HG02571 (cell line): ENCODE results near the gene ACCS.

Experiments used
- ATAC-seq: cut with Tn5 transposase; IDR thresholded peaks from one replicate; pipeline ENCODE4 v1.9.1; 2021; ENCODE audit warnings: mild to moderate bottlenecking, moderate library complexity; ENCODE audit not compliant: unreplicated experiment

The ACCS gene

DNA sequence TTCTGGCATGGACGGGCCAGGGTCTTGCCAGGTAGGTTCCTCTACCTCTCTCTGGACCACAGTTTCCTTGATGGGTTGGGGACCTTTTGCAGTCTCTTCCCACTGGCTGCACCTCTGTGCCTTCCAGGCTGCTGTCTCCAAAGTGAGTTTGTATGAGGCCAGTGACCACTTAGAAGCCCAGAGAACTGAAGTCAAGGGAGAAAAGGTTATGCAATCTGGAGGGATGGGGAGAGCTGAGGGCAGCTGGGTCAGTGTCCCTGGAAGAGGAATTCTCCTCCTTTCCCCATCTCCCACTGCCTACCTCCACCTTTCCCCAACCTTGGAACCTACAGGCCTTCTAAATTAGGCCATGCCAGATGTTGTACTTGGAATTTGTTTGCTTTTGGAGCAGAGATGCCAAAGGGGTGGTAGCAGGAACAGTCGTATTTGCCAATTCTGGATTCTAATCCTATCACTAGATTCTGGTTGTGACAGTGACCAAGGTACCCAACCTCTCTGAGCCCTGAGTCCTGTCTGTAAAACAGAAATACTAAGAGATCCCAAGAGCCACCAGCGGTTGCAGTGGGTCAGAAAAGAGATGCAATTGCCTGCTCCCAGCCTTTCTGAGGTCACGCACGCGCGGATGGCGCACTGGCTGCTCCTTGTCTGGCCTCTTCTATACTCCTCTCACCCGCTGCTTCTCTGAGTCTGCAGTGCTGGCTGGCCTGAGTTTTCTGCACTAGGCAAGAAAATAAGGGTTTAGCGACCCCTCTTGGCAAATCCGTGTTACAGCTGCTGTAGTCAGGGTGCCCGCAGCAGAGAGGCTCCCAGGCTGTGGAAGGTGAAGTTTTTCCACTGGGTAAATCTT is 29.0 kb upstream of the ACCS start:
- no peak for ATAC-seq

- ATAC-seq: no peak
Measured at GRCh38 chr11:44037658-44037998, 28.4 kb upstream of the ACCS start.

GRCh38 chr11:44043157-44043556 is 22.9 kb upstream of the ACCS start:
- no peak for ATAC-seq

- ATAC-seq: no peak
Measured at GRCh38 chr11:44046182-44046581, 19.9 kb upstream of the ACCS start.

GRCh38 chr11:44047298-44047697 is 18.8 kb upstream of the ACCS start:
- no peak for ATAC-seq

DNA sequence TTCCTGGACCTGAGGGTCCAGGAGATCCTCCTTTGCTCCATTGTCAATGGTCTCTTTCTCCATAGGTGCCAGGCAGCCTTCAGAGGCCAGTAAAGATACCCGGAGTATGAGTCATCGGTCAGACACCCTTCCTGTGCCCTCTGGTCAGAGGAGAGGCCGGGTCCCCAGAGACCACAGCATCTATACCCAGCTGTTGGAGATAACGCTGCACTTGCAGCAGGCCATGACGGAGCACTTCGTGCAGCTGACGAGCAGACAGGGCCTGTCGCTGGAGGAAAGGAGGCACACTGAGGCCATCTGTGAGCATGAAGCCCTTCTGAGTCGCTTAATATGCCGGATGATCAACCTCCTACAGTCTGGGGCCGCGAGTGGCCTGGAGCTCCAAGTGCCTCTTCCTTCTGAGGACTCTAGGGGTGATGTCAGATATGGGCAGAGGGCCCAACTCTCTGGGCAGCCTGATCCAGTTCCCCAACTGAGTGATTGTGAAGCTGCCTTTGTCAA is 18.1 kb upstream of the ACCS start, which contains the start of gene ACCSL:
Gene ACCSL, plus strand, starts transcription at position 51 of the 501 bp plus-strand sequence. Its CDS starts 56 bp downstream, at position 107.
- ATAC-seq: no peak

DNA sequence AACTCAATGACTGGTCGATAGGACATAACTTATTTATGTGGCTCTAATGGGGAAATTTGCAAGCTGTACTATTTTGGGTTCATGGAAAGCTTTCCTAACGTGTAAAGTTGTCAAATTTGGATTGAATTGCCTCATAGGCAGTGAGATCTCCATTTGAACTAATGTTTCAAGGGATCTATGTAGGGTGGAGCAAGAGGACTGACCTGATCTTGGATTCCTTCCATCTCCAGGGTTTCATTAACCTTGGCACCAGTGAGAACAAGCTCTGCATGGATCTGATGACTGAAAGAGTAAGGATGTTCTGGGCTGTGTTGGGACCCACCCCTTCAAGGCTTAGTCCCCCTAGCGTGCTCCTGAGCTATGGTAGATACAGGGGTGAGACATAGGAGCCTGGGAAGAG is 16.2 kb upstream of the ACCS start:
- ATAC-seq: no peak

DNA sequence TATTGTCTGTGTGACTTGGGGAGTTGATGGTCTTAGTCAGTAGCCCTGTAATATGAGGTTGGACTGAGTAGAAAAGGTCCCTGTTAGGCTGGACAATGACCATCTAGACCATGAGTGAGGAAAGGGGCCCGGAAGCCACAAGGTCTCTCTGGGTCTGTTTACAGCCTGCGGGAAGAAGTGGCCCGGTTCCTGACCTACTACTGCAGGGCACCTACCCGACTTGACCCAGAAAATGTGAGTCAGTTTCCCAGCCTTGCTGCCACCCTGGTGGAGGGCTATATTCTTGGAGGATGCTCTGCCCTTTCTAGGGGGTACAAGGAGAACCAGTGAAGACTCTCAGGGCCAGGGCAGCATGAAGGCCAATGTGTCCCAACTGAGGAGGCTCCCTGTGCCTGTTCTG is 14.9 kb upstream of the ACCS start:
- no peak for ATAC-seq

- no peak for ATAC-seq
Measured at GRCh38 chr11:44057340-44057739, 8.7 kb upstream of the ACCS start.

GRCh38 chr11:44058275-44058674 is 7.8 kb upstream of the ACCS start:
- no peak for ATAC-seq

DNA sequence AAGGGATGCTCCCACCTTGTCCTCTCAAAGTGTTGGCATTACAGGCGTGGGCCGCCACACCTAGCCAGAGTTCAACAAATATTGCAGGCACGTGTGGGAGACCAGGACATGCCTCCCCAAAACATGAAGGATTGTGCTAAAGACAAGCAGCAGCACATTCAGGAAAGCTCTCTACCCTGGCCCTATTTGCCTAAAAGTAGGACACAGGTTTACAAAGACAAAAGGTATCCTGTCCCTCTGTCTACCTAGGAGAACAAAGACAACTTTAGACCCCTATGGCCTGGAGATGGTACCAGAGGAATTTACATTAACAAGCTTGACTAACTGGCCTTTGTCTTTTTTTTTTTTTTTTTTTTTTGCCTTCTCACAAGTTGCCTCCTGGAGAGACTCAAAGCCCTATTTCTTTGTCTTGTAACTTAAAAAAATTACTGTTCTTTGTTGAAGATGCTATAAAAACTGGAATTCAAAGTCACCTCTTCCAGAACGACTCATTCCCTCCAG is 859 bp upstream of the ACCS start:
- no peak for ATAC-seq

DNA sequence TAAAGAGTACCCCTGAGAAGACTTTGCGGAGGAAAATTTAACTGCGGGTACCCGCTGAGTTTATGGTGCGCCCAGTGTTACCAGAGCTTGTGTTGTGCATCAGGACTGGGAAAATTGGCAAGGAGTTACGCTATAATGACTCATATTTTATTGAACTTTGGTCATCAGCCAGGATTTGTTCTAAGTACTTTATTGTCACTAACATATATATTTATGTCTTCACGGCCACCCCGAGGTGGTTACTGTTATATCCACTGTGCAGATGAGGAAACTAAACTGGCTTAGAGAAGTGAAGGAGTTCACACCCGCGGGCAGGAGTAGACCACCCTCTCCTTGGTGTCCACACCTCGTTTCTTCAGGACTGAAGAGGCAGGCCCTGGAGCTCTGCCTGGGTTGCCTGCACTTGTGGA is 667 bp downstream of the ACCS start:
- ATAC-seq: no peak

DNA sequence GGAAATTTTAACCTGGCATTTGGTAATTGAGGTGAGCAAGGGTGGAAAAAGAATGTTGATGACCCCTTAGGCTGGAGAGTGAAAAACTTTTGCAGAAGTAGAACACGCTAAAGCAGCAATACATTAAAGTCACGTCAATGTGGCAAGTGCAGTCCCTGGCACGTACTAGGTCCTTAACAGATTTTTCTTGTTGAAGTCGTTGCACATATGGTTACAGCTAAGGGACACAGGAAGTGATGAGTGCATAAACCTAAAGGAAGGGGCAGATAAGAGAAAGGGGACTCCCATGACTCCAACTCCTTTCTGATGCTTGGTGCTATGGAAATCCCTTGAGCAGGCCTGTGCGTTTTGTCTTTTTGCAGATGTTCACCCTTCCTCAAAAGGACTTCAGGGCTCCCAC is 1.2 kb downstream of the ACCS start:
- ATAC-seq: no peak

- no peak for ATAC-seq
Measured at GRCh38 chr11:44068180-44068579, 2.1 kb downstream of the ACCS start.

GRCh38 chr11:44071157-44071556 is 5.1 kb downstream of the ACCS start:
- ATAC-seq: no peak

GRCh38 chr11:44072757-44073658 is 6.9 kb downstream of the ACCS start:
- ATAC-seq: no peak

- no peak for ATAC-seq
Measured at GRCh38 chr11:44078794-44079193, 12.7 kb downstream of the ACCS start.

GRCh38 chr11:44079376-44079775 is 13.3 kb downstream of the ACCS start:
- ATAC-seq: no peak

DNA sequence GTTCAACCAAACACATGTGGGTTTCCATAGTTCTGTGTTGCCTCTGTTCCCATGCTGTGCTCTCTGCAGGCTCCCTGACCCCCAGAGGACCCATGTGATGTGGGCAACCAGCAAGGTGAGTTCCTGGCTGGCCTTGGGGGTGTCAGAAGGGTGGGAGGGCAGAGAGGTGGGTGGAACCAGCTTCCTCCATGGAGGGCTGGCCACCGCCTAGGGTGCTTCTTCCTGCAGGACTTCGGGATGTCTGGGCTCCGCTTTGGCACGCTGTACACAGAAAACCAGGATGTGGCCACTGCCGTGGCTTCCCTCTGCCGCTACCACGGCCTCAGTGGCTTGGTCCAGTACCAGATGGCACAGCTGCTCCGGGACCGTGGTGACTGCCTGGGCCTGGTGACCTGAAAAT is 14.9 kb downstream of the ACCS start:
- ATAC-seq: no peak

GRCh38 chr11:44082645-44083044 is 16.6 kb downstream of the ACCS start:
- no peak for ATAC-seq

- ATAC-seq: no peak
Measured at GRCh38 chr11:44083433-44083832, 17.4 kb downstream of the ACCS start.

GRCh38 chr11:44083906-44084305 is 17.8 kb downstream of the ACCS start:
- ATAC-seq: no peak
